Endothelial cell of umbilical vein (primary cell): ENCODE data around the gene SORCS2. TPM values are rescaled to one million over a fixed set of nuclear protein-coding genes. Genes with fewer than 3 reads are reported as not detected.

ENCODE experiments used
- BruUV-seq: library from RNA; stranded (reverse); fragments of 400-500 nt; replicated peaks from 2 replicates; lab custom pipeline; 2021; lab: Mats Ljungman, UMichigan
- CTCF ChIA-PET: fragments of 300-600, 350-600 bp; sonication (Branson Sonifier 250); formaldehyde crosslinking; loops from one replicate; lab custom pipeline; 2021; ENCODE audit warnings: antibody characterized with exemption, inconsistent platforms; lab: Charles Lee
- POLR2A ChIA-PET: fragments of 300-600, 350-600 bp; sonication (Branson Sonifier 250); formaldehyde crosslinking; loops from one replicate; lab custom pipeline; 2021; ENCODE audit warnings: antibody characterized with exemption, inconsistent platforms; lab: Charles Lee
- DNase-seq: peaks from one replicate; pipeline ENCODE4 v3.0.0-alpha.2; 2011; ENCODE audit warnings: low read depth, low spot score
- FAIRE-seq: peaks from 2 replicates; lab custom pipeline; 2011; peaks lifted over from hg19 to GRCh38; lab: Jason Lieb, UNC
- H2AFZ ChIP-seq: 2 replicates; pipeline ENCODE4 v1.6.0; 2012; ENCODE audit warnings: low read depth, low read length, control low read depth, inconsistent platforms
- H3K27ac ChIP-seq: 2 replicates; pipeline ENCODE4 v1.5.1; 2011; ENCODE audit warnings: low read depth, mild to moderate bottlenecking, control low read depth, low read length, moderate library complexity; ENCODE audit not compliant: insufficient read depth
- H3K27me3 ChIP-seq, 2 experiments: 2 replicates each; pipeline versions ENCODE4 v1.6.0 to v1.6.1; 2011; ENCODE audit warnings: low read length in 2 of 2, mixed read lengths in 1 of 2; ENCODE audit not compliant: control insufficient read depth in 2 of 2, insufficient read depth in 2 of 2
- H3K36me3 ChIP-seq, 2 experiments: 2 replicates in 1 of 2; 3 replicates in 1 of 2; pipeline ENCODE4 v1.5.1; 2011; ENCODE audit warnings: low read length in 2 of 2, mild to moderate bottlenecking in 1 of 2, moderate library complexity in 1 of 2; ENCODE audit not compliant: control insufficient read depth in 2 of 2, insufficient read depth in 2 of 2; ENCODE audit errors: extremely low read depth in 1 of 2
- H3K4me1 ChIP-seq: 3 replicates; pipeline ENCODE4 v1.5.1; 2011; ENCODE audit warnings: mild to moderate bottlenecking, low read length; ENCODE audit not compliant: control insufficient read depth, insufficient read depth; ENCODE audit errors: extremely low read depth
- H3K4me2 ChIP-seq: 2 replicates; pipeline ENCODE4 v1.6.1; 2011; ENCODE audit warnings: low read length, control low read depth, mixed read lengths; ENCODE audit not compliant: insufficient read depth
- H3K4me3 ChIP-seq, 3 experiments: fragments of 200-600 bp in 1 of 3; sonication (generic), shearing (Covaris generic) in 1 of 3; replicated peaks in 1 of 3; 2 replicates each; pipeline ENCODE4 v1.5.1; 2011 to 2016; ENCODE audit warnings: control low read depth in 3 of 3, low read length in 3 of 3, mild to moderate bottlenecking in 2 of 3, inconsistent platforms in 1 of 3, low read depth in 1 of 3, moderate library complexity in 1 of 3; ENCODE audit not compliant: insufficient read depth in 1 of 3
- H3K79me2 ChIP-seq: 2 replicates; pipeline ENCODE4 v1.6.0; 2012; ENCODE audit warnings: low read length, inconsistent platforms; ENCODE audit not compliant: control insufficient read depth, insufficient read depth
- H3K9ac ChIP-seq: replicated peaks from 2 replicates; pipeline ENCODE3; 2011; ENCODE audit warnings: low read length, control low read depth; ENCODE audit not compliant: insufficient read depth; ENCODE audit errors: extremely low read depth
- H3K9me1 ChIP-seq: replicated peaks from 3 replicates; pipeline ENCODE4 v1.6.0; 2011; ENCODE audit warnings: mild to moderate bottlenecking, low read length; ENCODE audit not compliant: control insufficient read depth, insufficient read depth; ENCODE audit errors: extremely low read depth
- H3K9me3 ChIP-seq: replicated peaks from 2 replicates; pipeline ENCODE4 v1.5.1; 2012; ENCODE audit warnings: low read length, inconsistent platforms; ENCODE audit not compliant: control insufficient read depth, insufficient read depth
- H4K20me1 ChIP-seq: replicated peaks from 2 replicates; pipeline ENCODE3; 2011; ENCODE audit warnings: mild to moderate bottlenecking, low read length; ENCODE audit not compliant: control insufficient read depth, insufficient read depth; ENCODE audit errors: extremely low read depth
- CTCF ChIP-seq, 2 donors: IDR thresholded peaks; 1 replicate in 1 of 2; 2 replicates in 1 of 2; pipeline ENCODE4 v1.5.1; 2011; ENCODE audit warnings: low read length in 2 of 2, mild to moderate bottlenecking in 2 of 2, moderate library complexity in 2 of 2, control low read depth in 1 of 2, inconsistent platforms in 1 of 2, low read depth in 1 of 2; ENCODE audit not compliant: insufficient read depth in 1 of 2; ENCODE audit errors: extremely low read depth in 1 of 2
- EZH2 ChIP-seq: IDR thresholded peaks from 2 replicates; pipeline ENCODE4 v1.6.1; 2012; ENCODE audit warnings: borderline replicate concordance, low read depth, mild to moderate bottlenecking, moderate library complexity, low read length, inconsistent platforms; ENCODE audit not compliant: severe bottlenecking
- FOS ChIP-seq: IDR thresholded peaks from 2 replicates; pipeline ENCODE4 v1.6.1; 2011; ENCODE audit warnings: mild to moderate bottlenecking, low read length, moderate library complexity, borderline replicate concordance; ENCODE audit not compliant: insufficient read depth
- GATA2 ChIP-seq: IDR thresholded peaks from 2 replicates; pipeline ENCODE4 v1.7.0; 2011; ENCODE audit warnings: low read depth, mild to moderate bottlenecking, moderate library complexity, mixed read lengths, low read length; ENCODE audit not compliant: insufficient read length, insufficient read depth
- JUN ChIP-seq: IDR thresholded peaks from 2 replicates; pipeline ENCODE4 v1.6.1; 2011; ENCODE audit warnings: borderline replicate concordance, low read depth; ENCODE audit not compliant: insufficient read length, insufficient read depth
- MYC ChIP-seq: IDR thresholded peaks from one replicate; pipeline ENCODE4 v1.6.1; 2011; ENCODE audit warnings: mild to moderate bottlenecking, low read depth, low read length
- POLR2A ChIP-seq: IDR thresholded peaks from 2 replicates; pipeline ENCODE4 v1.6.1; 2012; ENCODE audit warnings: low read depth, mild to moderate bottlenecking, control low read depth, low read length
- POLR2AphosphoS5 ChIP-seq: IDR thresholded peaks from 2 replicates; pipeline ENCODE4 v1.6.1; 2012; ENCODE audit warnings: low read depth, mild to moderate bottlenecking, control low read depth, low read length, moderate library complexity; ENCODE audit not compliant: insufficient read depth
- dilution Hi-C: fragments of 300-500 bp; cut with MboI; formaldehyde crosslinking; loops from one replicate; pipeline ENCODE4 v1.15.0; 2019; ENCODE audit warnings: low sequenced_read_pairs; ENCODE audit not compliant: extremely low pct_ligation_motif_present
- intact Hi-C: fragments of 100-400 bp; cut with micrococcal nuclease; formaldehyde crosslinking; loops from one replicate; pipeline ENCODE4 v1.10.0; 2022
- polyA plus RNA-seq, 4 experiments: library from polyadenylated mRNA; depleted of rRNA in 3 of 4; stranded (reverse) in 3 of 4; unstranded in 1 of 4; fragments of >200 nt; gene quantifications; 2 replicates each; pipeline versions ENCODE4 v1.2.1 to v1.2.3, GENCODE V29; 2011 to 2012; ENCODE audit warnings: missing spikeins in 1 of 4
- total RNA-seq: library from RNA; stranded (reverse); gene quantifications from 2 replicates; pipeline ENCODE4 v1.2.3, GENCODE V29; 2021
- TF ChIP-seq, protein P1 (sequence below): IDR thresholded peaks from 2 replicates; pipeline ENCODE4 v1.6.1; 2011; ENCODE audit not compliant: insufficient read depth, insufficient read length

The SORCS2 gene
- total and polyA plus RNA-seq, 2 donors (not counting 3 experiments of a cell fraction or from before 2014, with no cell fraction given), result not detected

GRCh38 chr4:7327341-7327885 lies 135.1 kb downstream of the SORCS2 start:
- intact Hi-C loops, result no loop called here
- Histone ChIP-seq H3K9ac (no peak overlapping the region), H2AFZ (no peak overlapping the region), H3K4me2 (no peak overlapping the region), H3K9me3 (no peaks in the 10 kb centered on the region), H3K79me2 (no peaks in the 10 kb centered on the region), H3K27me3 (no peaks in the 10 kb centered on the region), H3K27ac (no peak overlapping the region), H3K4me1 (no peaks in the 10 kb centered on the region), H3K4me3 (no peak overlapping the region), H3K9me1 (no peaks in the 10 kb centered on the region), H3K36me3 (no peaks in the 10 kb centered on the region), H4K20me1 (no peaks in the 10 kb centered on the region)
- no TSS peak for BruUV-seq
- TF ChIP-seq MYC (no peak), CTCF (IDR thresholded peaks at IDR 0.05; ENCODE audit: extremely low read depth in 1 of 2, insufficient read depth in 1 of 2, low read depth in 1 of 2, low read length in 2 of 2) (no peak), EZH2 (no peak)
- no peak for DNase-seq
- ChIA-PET POLR2A (no interaction called here), CTCF (interaction anchor here (2.1 kb wide), 1 partner anchor 10 kb away, joined by 4 read pairs; no protein-coding TSS in a partner anchor)
- dilution Hi-C loops, result no loop called here
- FAIRE-seq, result no peak

DNA sequence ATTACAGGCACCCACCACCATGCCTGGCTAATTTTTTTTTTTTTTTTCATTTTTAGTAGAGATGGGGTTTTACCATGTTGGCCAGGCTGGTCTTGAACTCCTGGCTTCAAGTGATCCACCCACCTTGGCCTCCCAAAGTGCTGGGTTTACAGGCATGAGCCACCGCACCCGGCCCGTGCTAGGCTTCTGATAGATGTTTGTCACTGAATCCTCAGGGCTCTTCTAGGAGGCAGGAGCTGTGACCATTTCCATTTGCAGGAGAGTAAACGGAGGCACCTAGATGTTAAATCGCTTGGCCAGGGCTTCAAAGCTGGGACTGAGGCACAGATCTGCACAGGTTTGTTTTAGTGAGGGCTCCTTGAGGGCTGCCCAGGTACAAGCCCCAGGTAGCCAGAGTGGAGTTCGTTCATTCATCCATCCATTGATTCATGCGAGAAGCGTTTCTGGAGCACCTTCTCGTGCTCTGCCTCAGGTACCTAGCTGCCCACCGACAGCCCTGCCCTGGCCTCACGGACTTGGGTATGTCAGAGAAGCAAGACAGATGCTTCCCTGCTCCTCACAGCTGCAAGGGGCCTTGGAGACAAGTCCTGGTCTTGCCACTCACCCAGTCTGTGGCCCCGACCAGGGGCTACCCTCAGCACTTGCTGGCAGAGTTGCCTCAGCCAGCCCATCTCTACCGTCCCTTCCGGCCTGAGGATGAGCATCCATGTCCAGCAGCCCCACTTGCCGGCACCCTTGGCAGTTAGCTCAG lies 136.0 kb downstream of the SORCS2 start:
- ChIA-PET CTCF (interaction anchor here (1.0 to 2.1 kb wide), 2 partner anchors 9 to 16 kb away, joined by 3 to 4 read pairs; no protein-coding TSS in a partner anchor), POLR2A (no interaction called here)
- Histone ChIP-seq H3K9ac (no peak overlapping the region), H3K27me3 (no peaks in the 10 kb centered on the region), H4K20me1 (no peaks in the 10 kb centered on the region), H3K79me2 (no peaks in the 10 kb centered on the region), H3K9me1 (no peaks in the 10 kb centered on the region), H3K4me1 (no peaks in the 10 kb centered on the region), H3K27ac (no peak overlapping the region), H2AFZ (no peak overlapping the region), H3K4me2 (no peak overlapping the region), H3K36me3 (no peaks in the 10 kb centered on the region), H3K9me3 (no peaks in the 10 kb centered on the region), H3K4me3 (no peak overlapping the region)
- dilution Hi-C loops, result no loop called here
- no peak for DNase-seq
- no TSS peak for BruUV-seq
- intact Hi-C loops, result no loop called here
- no peak for FAIRE-seq
- no peak for TF ChIP-seq CTCF (IDR thresholded peaks at IDR 0.05; ENCODE audit: extremely low read depth in 1 of 2, insufficient read depth in 1 of 2, low read depth in 1 of 2, low read length in 2 of 2)
- no peak for TF ChIP-seq POLR2A
- TF ChIP-seq JUN, result no peak
- TF ChIP-seq, protein P1, sequence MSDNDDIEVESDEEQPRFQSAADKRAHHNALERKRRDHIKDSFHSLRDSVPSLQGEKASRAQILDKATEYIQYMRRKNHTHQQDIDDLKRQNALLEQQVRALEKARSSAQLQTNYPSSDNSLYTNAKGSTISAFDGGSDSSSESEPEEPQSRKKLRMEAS, result no peak
- TF ChIP-seq MYC, result no peak
- TF ChIP-seq GATA2, result no peak
- no peak for TF ChIP-seq EZH2
- TF ChIP-seq FOS, result no peak
- no peak for TF ChIP-seq POLR2AphosphoS5
